ENCODE results near the gene L3HYPDH.

Gene L3HYPDH

GRCh38 chr14:59483819-59484638 is at the start of gene L3HYPDH, which contains the start of gene JKAMP:
Gene L3HYPDH, minus strand, starts transcription at chr14:59484408. Its CDS starts 92 bp downstream, at chr14:59484316.
Gene JKAMP, plus strand, starts transcription at chr14:59484517. Its CDS starts 73 bp downstream, at chr14:59484590.
- peak within 1 kb of the TSS; percentile 85 for H3K27ac ChIP-seq
- peak; percentile 65 for DNase-seq (ENCODE audit: low read depth, low spot score)

GRCh38 chr14:59532419-59532818 is 48.2 kb upstream of the L3HYPDH start:
- H3K27ac ChIP-seq = no peak overlapping the region
- no peak for DNase-seq (ENCODE audit: low read depth, low spot score)

- no peak overlapping the region for H3K27ac ChIP-seq
Observed at GRCh38 chr14:59530349-59530748, 46.1 kb upstream of the L3HYPDH start.

GRCh38 chr14:59529189-59529588 is 45.0 kb upstream of the L3HYPDH start:
- H3K27ac ChIP-seq = no peak overlapping the region
- no peak for DNase-seq (ENCODE audit: low read depth, low spot score)

More at GRCh38 chr14:59530349-59530748, 46.1 kb upstream of the L3HYPDH start:
- DNase-seq (ENCODE audit: low read depth, low spot score) = no peak

- H3K27ac ChIP-seq = no peak overlapping the region
- DNase-seq (ENCODE audit: low read depth, low spot score) = no peak
Observed at GRCh38 chr14:59520224-59520623, 36.0 kb upstream of the L3HYPDH start.

GRCh38 chr14:59511916-59512575 is 27.8 kb upstream of the L3HYPDH start:
- no peak overlapping the region for H3K27ac ChIP-seq
- DNase-seq (ENCODE audit: low read depth, low spot score) = no peak

GRCh38 chr14:59510966-59511365 is 26.8 kb upstream of the L3HYPDH start:
- H3K27ac ChIP-seq = no peak overlapping the region
- DNase-seq (ENCODE audit: low read depth, low spot score) = no peak

GRCh38 chr14:59510001-59510400 is 25.8 kb upstream of the L3HYPDH start:
- no peak overlapping the region for H3K27ac ChIP-seq
- DNase-seq (ENCODE audit: low read depth, low spot score) = no peak

- no peak overlapping the region for H3K27ac ChIP-seq
- DNase-seq (ENCODE audit: low read depth, low spot score) = no peak
Observed at GRCh38 chr14:59509101-59509500, 24.9 kb upstream of the L3HYPDH start.

GRCh38 chr14:59507752-59508103 is 23.5 kb upstream of the L3HYPDH start:
- H3K27ac ChIP-seq = no peak overlapping the region
- DNase-seq (ENCODE audit: low read depth, low spot score) = no peak

GRCh38 chr14:59507063-59507751 is 23.0 kb upstream of the L3HYPDH start:
- H3K27ac ChIP-seq = no peak overlapping the region
- DNase-seq (ENCODE audit: low read depth, low spot score) = no peak

GRCh38 chr14:59503256-59503655 is 19.0 kb upstream of the L3HYPDH start:
- H3K27ac ChIP-seq = no peak overlapping the region

GRCh38 chr14:59500732-59501131 is 16.5 kb upstream of the L3HYPDH start:
- no peak for DNase-seq (ENCODE audit: low read depth, low spot score)
- H3K27ac ChIP-seq = no peak overlapping the region

More at GRCh38 chr14:59503256-59503655, 19.0 kb upstream of the L3HYPDH start:
- DNase-seq (ENCODE audit: low read depth, low spot score) = no peak

GRCh38 chr14:59492384-59492783 is 8.2 kb upstream of the L3HYPDH start:
- no peak for DNase-seq (ENCODE audit: low read depth, low spot score)

GRCh38 chr14:59490756-59491155 is 6.5 kb upstream of the L3HYPDH start:
- DNase-seq (ENCODE audit: low read depth, low spot score) = no peak
- no peak overlapping the region for H3K27ac ChIP-seq

More at GRCh38 chr14:59492384-59492783, 8.2 kb upstream of the L3HYPDH start:
- no peak overlapping the region for H3K27ac ChIP-seq

- DNase-seq (ENCODE audit: low read depth, low spot score) = no peak
- H3K27ac ChIP-seq = peak overlapping the region; percentile 85
Observed at GRCh38 chr14:59484639-59485175, 499 bp upstream of the L3HYPDH start.

GRCh38 chr14:59483363-59483762 is 845 bp downstream of the L3HYPDH start:
- no peak for DNase-seq (ENCODE audit: low read depth, low spot score)
- peak overlapping the region; percentile 85 for H3K27ac ChIP-seq

GRCh38 chr14:59482541-59483331 is 1.5 kb downstream of the L3HYPDH start:
- peak; percentile 70 for DNase-seq (ENCODE audit: low read depth, low spot score)
- peak overlapping the region; percentile 85 for H3K27ac ChIP-seq

- DNase-seq (ENCODE audit: low read depth, low spot score) = no peak
- peak overlapping the region; percentile 85 for H3K27ac ChIP-seq
Observed at GRCh38 chr14:59481871-59482540, 2.2 kb downstream of the L3HYPDH start.
